CD14-positive monocyte (primary cell): ENCODE results near the gene CBX2. TPM values are rescaled to one million over a fixed set of nuclear protein-coding genes. Genes with fewer than 3 reads are reported as not detected.

Experiments
- DNase-seq, 3 donors: peaks; one replicate each; pipeline ENCODE4 v3.0.0-alpha.2; 2011 to 2022
- H2AFZ ChIP-seq: 2 replicates; pipeline ENCODE4 v1.6.0; 2012; ENCODE audit warnings: mild to moderate bottlenecking, low read depth, low read length, inconsistent platforms; ENCODE audit not compliant: insufficient read depth, poor library complexity, severe bottlenecking
- H3K27ac ChIP-seq, 2 donors: 1 replicate in 1 of 2; 2 replicates in 1 of 2; pipeline ENCODE4 v1.5.1; 2012 to 2013; ENCODE audit warnings: low read length in 2 of 2, control low read depth in 1 of 2, inconsistent platforms in 1 of 2, low read depth in 1 of 2, mild to moderate bottlenecking in 1 of 2
- H3K27me3 ChIP-seq, 2 donors: one replicate each; pipeline versions ENCODE4 v1.6.0 to v1.6.1; 2011 to 2013; ENCODE audit warnings: low read length in 2 of 2; ENCODE audit not compliant: control insufficient read depth in 2 of 2, insufficient read depth in 2 of 2
- H3K36me3 ChIP-seq, 2 donors: replicated peaks in 1 of 2; 1 replicate in 1 of 2; 2 replicates in 1 of 2; pipeline versions ENCODE4 v1.5.1 to v1.6.1; 2012 to 2013; ENCODE audit warnings: low read length in 2 of 2, control low read depth in 1 of 2, inconsistent platforms in 1 of 2, mild to moderate bottlenecking in 1 of 2; ENCODE audit not compliant: insufficient read depth in 2 of 2, control insufficient read depth in 1 of 2
- H3K4me1 ChIP-seq, 2 donors: 1 replicate in 1 of 2; 2 replicates in 1 of 2; pipeline versions ENCODE4 v1.5.1 to v1.6.1; 2012 to 2013; ENCODE audit warnings: low read length in 2 of 2, control low read depth in 1 of 2, inconsistent platforms in 1 of 2, mild to moderate bottlenecking in 1 of 2, moderate library complexity in 1 of 2; ENCODE audit not compliant: insufficient read depth in 2 of 2, control insufficient read depth in 1 of 2
- H3K4me2 ChIP-seq: replicated peaks from 2 replicates; pipeline ENCODE3; 2012; ENCODE audit warnings: low read length, moderate library complexity, mild to moderate bottlenecking; ENCODE audit not compliant: poor library complexity, severe bottlenecking; ENCODE audit errors: extremely low read depth
- H3K4me3 ChIP-seq, 3 experiments: fragments of 200-600 bp in 1 of 3; sonication (generic) in 1 of 3; replicated peaks in 1 of 3; 1 replicate in 2 of 3; 2 replicates in 1 of 3; pipeline ENCODE4 v1.5.1; 2011 to 2013; ENCODE audit warnings: low read length in 3 of 3, mild to moderate bottlenecking in 3 of 3, control low read depth in 2 of 3, low read depth in 2 of 3, inconsistent platforms in 1 of 3, moderate library complexity in 1 of 3
- H3K79me2 ChIP-seq: 2 replicates; pipeline ENCODE4 v1.6.0; 2012; ENCODE audit warnings: mild to moderate bottlenecking, control low read depth, inconsistent platforms, low read length, moderate library complexity; ENCODE audit not compliant: insufficient read depth
- H3K9ac ChIP-seq: 2 replicates; pipeline ENCODE4 v1.6.0; 2017; ENCODE audit warnings: low read length, mild to moderate bottlenecking; ENCODE audit not compliant: insufficient read depth, poor library complexity, severe bottlenecking
- H3K9me3 ChIP-seq, 2 donors: replicated peaks in 1 of 2; 1 replicate in 1 of 2; 2 replicates in 1 of 2; pipeline versions ENCODE4 v1.5.1 to v1.6.1; 2012 to 2013; ENCODE audit warnings: low read length in 2 of 2, control low read depth in 1 of 2; ENCODE audit not compliant: control insufficient read depth in 1 of 2, insufficient read depth in 1 of 2
- H4K20me1 ChIP-seq: 2 replicates; pipeline ENCODE4 v1.6.0; 2012; ENCODE audit warnings: mild to moderate bottlenecking, low read length, control low read depth, moderate library complexity; ENCODE audit not compliant: insufficient read depth
- H3K27ac Mint-ChIP-seq, 7 donors: one replicate each; pipeline ENCODE4 v1.8.0; 2020; ENCODE audit warnings: mild to moderate bottlenecking in 7 of 7, mixed read lengths in 7 of 7, moderate library complexity in 6 of 7, inconsistent platforms in 2 of 7
- H3K27me3 Mint-ChIP-seq, 3 donors: one replicate each; pipeline ENCODE4 v1.8.0; 2021 to 2022; ENCODE audit warnings: low read depth in 3 of 3, mild to moderate bottlenecking in 3 of 3, mixed read lengths in 3 of 3, moderate library complexity in 3 of 3, inconsistent platforms in 1 of 3
- H3K36me3 Mint-ChIP-seq, 2 donors: one replicate each; pipeline ENCODE4 v1.8.0; 2020; ENCODE audit warnings: mixed read lengths in 2 of 2, inconsistent platforms in 1 of 2, mild to moderate bottlenecking in 1 of 2
- H3K4me1 Mint-ChIP-seq: one replicate; pipeline ENCODE4 v1.8.0; 2020; ENCODE audit warnings: mild to moderate bottlenecking, mixed read lengths
- H3K4me3 Mint-ChIP-seq, 2 donors: one replicate each; pipeline ENCODE4 v1.8.0; 2020; ENCODE audit warnings: mild to moderate bottlenecking in 2 of 2, mixed read lengths in 2 of 2, moderate library complexity in 1 of 2
- H3K9me3 Mint-ChIP-seq, 7 donors: one replicate each; pipeline ENCODE4 v1.8.0; 2020 to 2022; ENCODE audit warnings: mixed read lengths in 7 of 7, mild to moderate bottlenecking in 6 of 7, moderate library complexity in 6 of 7, inconsistent platforms in 2 of 7
- WGBS: methylation state at CpG from one replicate; pipeline ENCODE4 v1.1.5; 2013; ENCODE audit warnings: missing lambda C conversion rate; ENCODE audit not compliant: insufficient coverage; 5-methylcytosine and 5-hydroxymethylcytosine counted together
- intact Hi-C, 2 donors: fragments of 100-400 bp; cut with micrococcal nuclease; formaldehyde crosslinking; loops; one replicate each; pipeline versions ENCODE4 v1.15.0 to v1.15.1; 2023
- polyA plus RNA-seq, 3 donors: library from polyadenylated mRNA; depleted of rRNA in 1 of 3; unstranded in 2 of 3; stranded (reverse) in 1 of 3; fragments of 300-500 nt in 2 of 3; fragments of >200 nt in 1 of 3; fragmentation: Illumina TruSeq in 2 of 3; gene quantifications; 1 replicate in 2 of 3; 2 replicates in 1 of 3; pipeline ENCODE4 v1.2.3, GENCODE V29; 2012 to 2021
- TF ChIP-seq, protein P1 (sequence below): fragments of 200-600 bp; IDR thresholded peaks from one replicate; pipeline ENCODE4 v1.8.0; 2022; ENCODE audit warnings: antibody characterized with exemption, mild to moderate bottlenecking

Gene CBX2
- polyA plus RNA-seq, 3 donors: 0.09 to 0.95 TPM; not detected in 1

DNA sequence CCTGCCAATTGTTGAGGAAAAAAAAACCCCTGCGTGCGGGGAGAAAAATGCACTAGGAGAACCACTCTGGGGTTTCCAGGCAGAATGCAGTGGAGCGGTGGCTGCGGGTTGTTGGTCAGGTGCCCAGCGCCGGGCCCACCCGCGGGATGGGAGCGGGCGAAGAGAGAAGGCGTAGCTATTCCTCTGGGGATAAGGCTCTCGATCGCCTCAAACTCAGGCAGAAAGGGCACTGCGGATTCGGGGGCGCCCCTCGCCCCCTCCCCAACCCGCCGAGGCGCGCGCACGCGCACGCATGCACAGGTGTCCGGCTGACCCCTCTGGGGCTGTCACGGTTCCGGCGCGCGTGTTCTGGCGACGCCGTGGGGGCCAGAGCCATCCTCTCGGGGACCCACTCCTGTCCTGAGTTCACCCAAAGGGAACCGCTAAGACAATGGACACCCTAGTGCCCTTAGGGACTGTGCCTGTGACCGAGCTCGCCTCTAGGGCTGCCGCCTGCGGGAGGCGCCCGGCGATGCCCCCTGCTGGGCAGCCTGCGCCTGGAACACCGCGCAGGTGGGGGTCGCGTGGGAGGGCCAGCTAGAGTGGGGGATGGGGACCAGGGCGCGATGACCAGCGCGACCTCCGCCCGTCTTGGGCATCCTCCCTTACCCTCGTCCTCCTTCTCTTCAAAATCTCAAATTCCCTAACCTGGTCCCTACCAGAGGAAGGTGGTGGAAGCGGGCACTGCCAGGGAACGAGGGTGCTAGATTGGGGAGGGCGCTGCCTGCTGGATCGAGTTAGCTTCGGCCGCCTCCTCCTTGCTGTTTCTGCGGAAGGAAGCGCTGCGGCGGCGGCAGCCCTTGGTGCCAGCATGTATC lies 33.3 kb downstream of the CBX2 start:
- intact Hi-C loops: loop anchor here (2.0 kb wide), 1 partner anchor 14 kb away; the partner anchor contains the start of gene CBX8 (in 2 of the 2)

DNA sequence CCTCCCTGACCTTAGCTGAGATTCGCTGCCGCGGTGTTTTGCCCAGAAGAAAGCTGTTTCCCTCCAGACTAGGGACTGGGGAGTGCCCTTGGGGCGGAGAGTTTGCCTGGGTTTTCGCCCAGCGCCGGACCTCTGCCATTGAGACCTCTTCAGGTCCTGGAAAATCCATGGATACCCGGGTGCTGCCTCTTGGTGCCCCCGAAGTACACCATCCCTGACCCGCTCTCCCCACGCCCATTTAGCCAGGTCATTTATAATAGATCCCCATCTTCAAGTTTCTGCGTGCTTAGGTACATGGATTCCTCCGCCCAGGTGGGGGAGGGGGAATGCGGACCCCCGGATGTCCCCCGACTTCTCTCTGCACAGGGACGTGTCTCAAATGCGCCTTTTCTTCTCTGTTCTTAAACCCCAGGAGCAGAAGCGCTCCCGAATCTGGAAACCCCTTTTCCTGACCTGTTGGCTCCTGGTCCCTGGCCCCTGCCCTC lies 34.0 kb downstream of the CBX2 start:
- no peaks in the 10 kb centered on the region for H3K36me3 ChIP-seq
- Mint-ChIP-seq H3K27me3 (peaks cover 70 to 92% (median 79%) of the 10 kb centered on the region in 3 donors), H3K9me3 (peaks cover 0 to 47% (median 32%) of the 10 kb centered on the region in 7 donors), H3K36me3 (peaks cover 6 to 22% of the 10 kb centered on the region in 2 donors), H3K27ac (peak overlapping the region in 1 of 7 donors; percentile 61), H3K4me3 (peak overlapping the region; percentile 37 to 82), H3K4me1 (peaks cover 32% of the 10 kb centered on the region)
- no peak overlapping the region for H3K9ac ChIP-seq
- intact Hi-C loops: loop anchor here (2.0 kb wide), 1 partner anchor 15 kb away; the partner anchor contains the start of gene CBX8 (in 2 of the 2)
- no peak overlapping the region for H3K27ac ChIP-seq
- H3K4me2 ChIP-seq: peak overlapping the region; percentile 14
- H4K20me1 ChIP-seq: peaks cover 31% of the 10 kb centered on the region
- TF ChIP-seq, protein P1, sequence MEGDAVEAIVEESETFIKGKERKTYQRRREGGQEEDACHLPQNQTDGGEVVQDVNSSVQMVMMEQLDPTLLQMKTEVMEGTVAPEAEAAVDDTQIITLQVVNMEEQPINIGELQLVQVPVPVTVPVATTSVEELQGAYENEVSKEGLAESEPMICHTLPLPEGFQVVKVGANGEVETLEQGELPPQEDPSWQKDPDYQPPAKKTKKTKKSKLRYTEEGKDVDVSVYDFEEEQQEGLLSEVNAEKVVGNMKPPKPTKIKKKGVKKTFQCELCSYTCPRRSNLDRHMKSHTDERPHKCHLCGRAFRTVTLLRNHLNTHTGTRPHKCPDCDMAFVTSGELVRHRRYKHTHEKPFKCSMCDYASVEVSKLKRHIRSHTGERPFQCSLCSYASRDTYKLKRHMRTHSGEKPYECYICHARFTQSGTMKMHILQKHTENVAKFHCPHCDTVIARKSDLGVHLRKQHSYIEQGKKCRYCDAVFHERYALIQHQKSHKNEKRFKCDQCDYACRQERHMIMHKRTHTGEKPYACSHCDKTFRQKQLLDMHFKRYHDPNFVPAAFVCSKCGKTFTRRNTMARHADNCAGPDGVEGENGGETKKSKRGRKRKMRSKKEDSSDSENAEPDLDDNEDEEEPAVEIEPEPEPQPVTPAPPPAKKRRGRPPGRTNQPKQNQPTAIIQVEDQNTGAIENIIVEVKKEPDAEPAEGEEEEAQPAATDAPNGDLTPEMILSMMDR: no peak
- peaks cover 32 to 42% of the 10 kb centered on the region in 2 donors for H3K4me1 ChIP-seq
- H2AFZ ChIP-seq: no peak overlapping the region
- H3K27me3 ChIP-seq: peaks cover 77 to 88% of the 10 kb centered on the region in 2 donors
- H3K9me3 ChIP-seq: peaks cover 4 to 50% of the 10 kb centered on the region in 2 donors
- peak overlapping the region in 1 of 3 experiments; percentile 14 for H3K4me3 ChIP-seq
- H3K79me2 ChIP-seq: no peaks in the 10 kb centered on the region
- no peak for DNase-seq
- 3% methylated on average over 12 of the region's 20 CpGs for WGBS

More for the DNA sequence above, 33.3 kb downstream of the CBX2 start:
- Mint-ChIP-seq H3K27me3 (peaks cover 70 to 92% (median 79%) of the 10 kb centered on the region in 3 donors), H3K27ac (no peak overlapping the region), H3K4me1 (peaks cover 37% of the 10 kb centered on the region), H3K9me3 (peaks cover 0 to 46% (median 33%) of the 10 kb centered on the region in 7 donors), H3K4me3 (peak overlapping the region in 1 of 2 donors; percentile 82), H3K36me3 (peaks cover 11 to 20% of the 10 kb centered on the region in 2 donors)
- Histone ChIP-seq H3K4me3 (peak overlapping the region in 1 of 3 experiments; percentile 14), H3K36me3 (no peaks in the 10 kb centered on the region), H3K79me2 (no peaks in the 10 kb centered on the region), H3K9ac (no peak overlapping the region), H3K4me1 (peaks cover 36 to 47% of the 10 kb centered on the region in 2 donors), H3K4me2 (peak overlapping the region; percentile 14), H4K20me1 (peaks cover 35% of the 10 kb centered on the region), H3K27ac (no peak overlapping the region), H3K9me3 (peaks cover 7 to 45% of the 10 kb centered on the region in 2 donors), H3K27me3 (peaks cover 77 to 88% of the 10 kb centered on the region in 2 donors), H2AFZ (no peak overlapping the region)
- TF ChIP-seq, protein P1: peak; percentile 66
- peak in 1 of 3 donors; percentile 43 for DNase-seq
- 2% methylated on average over 53 of the region's 66 CpGs for WGBS
